K562 (cell line): ENCODE measurements around the gene SLC20A1. TPM values are rescaled to one million over a fixed set of nuclear protein-coding genes. Genes with fewer than 3 reads are reported as not detected.

Experiments
- CC2D1A ChIP-seq: fragments of 450-650 bp; IDR thresholded peaks from 2 replicates; pipeline ENCODE4 v1.6.1; 2017; ENCODE audit warnings: mild to moderate bottlenecking
- DDX20 ChIP-seq: fragments of 450-650 bp; IDR thresholded peaks from 2 replicates; pipeline ENCODE4 v1.6.1; 2016; ENCODE audit warnings: missing genetic modification characterization, low read depth, mild to moderate bottlenecking, missing compliant biosample characterization, moderate library complexity
- HMG20A ChIP-seq: fragments of 450-650 bp; formaldehyde crosslinking; conservative IDR thresholded peaks from 2 replicates; pipeline ENCODE4 v1.4.0; 2020; ENCODE audit warnings: mild to moderate bottlenecking, mixed read lengths
- MEF2D ChIP-seq: conservative IDR thresholded peaks from 2 replicates; pipeline ENCODE4 v1.6.1; 2016; ENCODE audit warnings: low read depth, missing genetic modification characterization, missing compliant biosample characterization
- MTA1 ChIP-seq: fragments of 450-650 bp; IDR thresholded peaks from 2 replicates; pipeline ENCODE4 v1.6.1; 2017; ENCODE audit warnings: borderline replicate concordance
- MTA2 ChIP-seq: fragments of 450-650 bp; IDR thresholded peaks from 2 replicates; pipeline ENCODE4 v1.6.1; 2016; ENCODE audit warnings: low read depth
- MXI1 ChIP-seq: IDR thresholded peaks from 2 replicates; pipeline ENCODE4 v1.6.1; 2011; ENCODE audit warnings: low read depth, mild to moderate bottlenecking, improper control_type of control experiment, low read length
- SNRNP70 ChIP-seq: fragments of 200-400 bp; formaldehyde crosslinking; optimal IDR thresholded peaks from 2 replicates; pipeline ENCODE3; 2017; ENCODE audit warnings: low read depth, low read length
- TCF3 ChIP-seq: sonication (generic); formaldehyde crosslinking; IDR thresholded peaks from 2 replicates; pipeline ENCODE4 v1.4.0; 2020; ENCODE audit warnings: mild to moderate bottlenecking, missing genetic modification reagents
- ZNF24 ChIP-seq: fragments of 450-650 bp; IDR thresholded peaks from 2 replicates; pipeline ENCODE4 v1.6.1; 2016
- ZNF282 ChIP-seq: sonication (generic); formaldehyde crosslinking; IDR thresholded peaks from 2 replicates; pipeline ENCODE4 v1.8.1; 2023; ENCODE audit warnings: missing genetic modification reagents
- ZNF316 ChIP-seq: fragments of 450-650 bp; IDR thresholded peaks from 2 replicates; pipeline ENCODE4 v1.6.1; 2016
- ZNF778 ChIP-seq: fragments of 450-650 bp; formaldehyde crosslinking; IDR thresholded peaks from 2 replicates; pipeline ENCODE4 v1.4.0; 2020; ENCODE audit warnings: mild to moderate bottlenecking, moderate library complexity
- ZNF79 ChIP-seq: fragments of 250-450 bp; sonication (Bioruptor Pico); IDR thresholded peaks from 2 replicates; pipeline ENCODE4 v1.4.0; 2020; ENCODE audit warnings: low read depth, mild to moderate bottlenecking, moderate library complexity
- polyA plus RNA-seq, 8 experiments: library from polyadenylated mRNA; depleted of rRNA in 4 of 8; stranded (reverse) in 5 of 8; unstranded in 3 of 8; fragments of >200 nt; fragmentation: Nextera tagmentation in 2 of 8; fragmentation: Illumina TruSeq in 1 of 8; extraction: Ambion mirVana in 2 of 8; extraction: Trizol in 1 of 8; gene quantifications; 2 replicates each; pipeline versions ENCODE4 v1.2.1 to v1.2.3, GENCODE V29; 2011 to 2014; ENCODE audit warnings: inconsistent platforms in 1 of 8, missing spikeins in 1 of 8
- total RNA-seq, 7 experiments: library from RNA; depleted of rRNA in 6 of 7; stranded (reverse); fragments of >200 nt in 6 of 7; fragmentation: Illumina TruSeq in 2 of 7; extraction: Trizol in 2 of 7; gene quantifications; 2 replicates each; pipeline versions ENCODE4 v1.2.1 to v1.2.3, GENCODE V29; 2011 to 2021; ENCODE audit warnings: low replicate concordance in 1 of 7
- TF ChIP-seq, protein P1 (sequence below), 2 experiments: fragments of 450-650 bp in 1 of 2; sonication (generic) in 1 of 2; formaldehyde crosslinking; conservative IDR thresholded peaks; 2 replicates each; pipeline versions ENCODE4 v1.4.0 to v1.8.1; 2020 to 2022; ENCODE audit warnings: mild to moderate bottlenecking in 1 of 2, missing genetic modification reagents in 1 of 2
- TF ChIP-seq, protein P2 (sequence below): sonication (generic); formaldehyde crosslinking; IDR thresholded peaks from 2 replicates; pipeline ENCODE4 v1.8.1; 2023; ENCODE audit warnings: mild to moderate bottlenecking, missing genetic modification reagents
- TF ChIP-seq, protein P3 (sequence below): fragments of 450-650 bp; IDR thresholded peaks from 2 replicates; pipeline ENCODE4 v1.6.1; 2016
- TF ChIP-seq, protein P4 (sequence below): fragments of 200-800 bp; sonication (Bioruptor generic); IDR thresholded peaks from 2 replicates; pipeline ENCODE4 v1.6.1; 2017; ENCODE audit warnings: missing genetic modification characterization, missing compliant biosample characterization
- TF ChIP-seq, protein P5 (sequence below): fragments of 450-650 bp; IDR thresholded peaks from 2 replicates; pipeline ENCODE4 v1.6.1; 2017; ENCODE audit warnings: antibody characterized with exemption

SLC20A1 gene
- total and polyA plus RNA-seq, 9 of the 15 experiments (the other 6 are each of a cell fraction or from before 2014, with no cell fraction given), result 53.8 to 150 (median 74.7) TPM

DNA sequence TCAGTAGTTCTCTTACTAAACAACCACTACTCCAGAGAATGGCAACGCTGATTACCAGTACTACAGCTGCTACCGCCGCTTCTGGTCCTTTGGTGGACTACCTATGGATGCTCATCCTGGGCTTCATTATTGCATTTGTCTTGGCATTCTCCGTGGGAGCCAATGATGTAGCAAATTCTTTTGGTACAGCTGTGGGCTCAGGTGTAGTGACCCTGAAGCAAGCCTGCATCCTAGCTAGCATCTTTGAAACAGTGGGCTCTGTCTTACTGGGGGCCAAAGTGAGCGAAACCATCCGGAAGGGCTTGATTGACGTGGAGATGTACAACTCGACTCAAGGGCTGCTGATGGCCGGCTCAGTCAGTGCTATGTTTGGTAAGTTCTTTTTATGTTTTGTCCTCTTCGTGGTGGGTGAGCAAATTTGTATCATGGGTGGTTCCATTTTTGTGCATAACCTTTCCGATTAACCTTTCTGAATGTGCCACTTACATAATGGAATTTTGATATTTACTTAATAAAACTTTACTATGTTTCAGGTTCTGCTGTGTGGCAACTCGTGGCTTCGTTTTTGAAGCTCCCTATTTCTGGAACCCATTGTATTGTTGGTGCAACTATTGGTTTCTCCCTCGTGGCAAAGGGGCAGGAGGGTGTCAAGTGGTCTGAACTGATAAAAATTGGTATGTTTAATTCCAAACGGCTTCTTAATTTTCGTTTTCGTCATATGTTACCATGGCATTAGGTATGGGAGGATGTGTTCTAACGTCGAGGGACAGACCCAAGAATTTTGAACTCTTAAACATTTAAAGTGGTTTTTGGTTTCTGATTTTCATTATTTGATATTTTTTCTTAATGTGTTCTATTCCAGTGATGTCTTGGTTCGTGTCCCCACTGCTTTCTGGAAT is 1.3 kb downstream of the SLC20A1 start (continued):
- TF ChIP-seq, protein P1, sequence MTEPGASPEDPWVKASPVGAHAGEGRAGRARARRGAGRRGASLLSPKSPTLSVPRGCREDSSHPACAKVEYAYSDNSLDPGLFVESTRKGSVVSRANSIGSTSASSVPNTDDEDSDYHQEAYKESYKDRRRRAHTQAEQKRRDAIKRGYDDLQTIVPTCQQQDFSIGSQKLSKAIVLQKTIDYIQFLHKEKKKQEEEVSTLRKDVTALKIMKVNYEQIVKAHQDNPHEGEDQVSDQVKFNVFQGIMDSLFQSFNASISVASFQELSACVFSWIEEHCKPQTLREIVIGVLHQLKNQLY (CRISPR knock-in tag; conservative IDR thresholded peaks at IDR 0.05), result no peak
- TF ChIP-seq ZNF282 (CRISPR knock-in tag), result no peak
- TF ChIP-seq, protein P2, sequence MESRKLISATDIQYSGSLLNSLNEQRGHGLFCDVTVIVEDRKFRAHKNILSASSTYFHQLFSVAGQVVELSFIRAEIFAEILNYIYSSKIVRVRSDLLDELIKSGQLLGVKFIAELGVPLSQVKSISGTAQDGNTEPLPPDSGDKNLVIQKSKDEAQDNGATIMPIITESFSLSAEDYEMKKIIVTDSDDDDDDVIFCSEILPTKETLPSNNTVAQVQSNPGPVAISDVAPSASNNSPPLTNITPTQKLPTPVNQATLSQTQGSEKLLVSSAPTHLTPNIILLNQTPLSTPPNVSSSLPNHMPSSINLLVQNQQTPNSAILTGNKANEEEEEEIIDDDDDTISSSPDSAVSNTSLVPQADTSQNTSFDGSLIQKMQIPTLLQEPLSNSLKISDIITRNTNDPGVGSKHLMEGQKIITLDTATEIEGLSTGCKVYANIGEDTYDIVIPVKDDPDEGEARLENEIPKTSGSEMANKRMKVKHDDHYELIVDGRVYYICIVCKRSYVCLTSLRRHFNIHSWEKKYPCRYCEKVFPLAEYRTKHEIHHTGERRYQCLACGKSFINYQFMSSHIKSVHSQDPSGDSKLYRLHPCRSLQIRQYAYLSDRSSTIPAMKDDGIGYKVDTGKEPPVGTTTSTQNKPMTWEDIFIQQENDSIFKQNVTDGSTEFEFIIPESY, result no peak
- TF ChIP-seq CC2D1A, result no peak
- TF ChIP-seq MTA2, result no peak
- TF ChIP-seq ZNF24, result no peak; the same call in 1 of the 2 replicates
- TF ChIP-seq SNRNP70, result no peak
- TF ChIP-seq, protein P3, sequence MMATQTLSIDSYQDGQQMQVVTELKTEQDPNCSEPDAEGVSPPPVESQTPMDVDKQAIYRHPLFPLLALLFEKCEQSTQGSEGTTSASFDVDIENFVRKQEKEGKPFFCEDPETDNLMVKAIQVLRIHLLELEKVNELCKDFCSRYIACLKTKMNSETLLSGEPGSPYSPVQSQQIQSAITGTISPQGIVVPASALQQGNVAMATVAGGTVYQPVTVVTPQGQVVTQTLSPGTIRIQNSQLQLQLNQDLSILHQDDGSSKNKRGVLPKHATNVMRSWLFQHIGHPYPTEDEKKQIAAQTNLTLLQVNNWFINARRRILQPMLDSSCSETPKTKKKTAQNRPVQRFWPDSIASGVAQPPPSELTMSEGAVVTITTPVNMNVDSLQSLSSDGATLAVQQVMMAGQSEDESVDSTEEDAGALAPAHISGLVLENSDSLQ, result peak; percentile 94
- no peak for TF ChIP-seq HMG20A (CRISPR knock-in tag)
- TF ChIP-seq MEF2D (tag), result no peak
- TF ChIP-seq, protein P4, sequence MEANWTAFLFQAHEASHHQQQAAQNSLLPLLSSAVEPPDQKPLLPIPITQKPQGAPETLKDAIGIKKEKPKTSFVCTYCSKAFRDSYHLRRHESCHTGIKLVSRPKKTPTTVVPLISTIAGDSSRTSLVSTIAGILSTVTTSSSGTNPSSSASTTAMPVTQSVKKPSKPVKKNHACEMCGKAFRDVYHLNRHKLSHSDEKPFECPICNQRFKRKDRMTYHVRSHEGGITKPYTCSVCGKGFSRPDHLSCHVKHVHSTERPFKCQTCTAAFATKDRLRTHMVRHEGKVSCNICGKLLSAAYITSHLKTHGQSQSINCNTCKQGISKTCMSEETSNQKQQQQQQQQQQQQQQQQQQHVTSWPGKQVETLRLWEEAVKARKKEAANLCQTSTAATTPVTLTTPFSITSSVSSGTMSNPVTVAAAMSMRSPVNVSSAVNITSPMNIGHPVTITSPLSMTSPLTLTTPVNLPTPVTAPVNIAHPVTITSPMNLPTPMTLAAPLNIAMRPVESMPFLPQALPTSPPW, result no peak
- TF ChIP-seq DDX20 (tag), result no peak
- no peak for TF ChIP-seq TCF3 (CRISPR knock-in tag)
- TF ChIP-seq ZNF778 (CRISPR knock-in tag), result no peak
- TF ChIP-seq ZNF316, result no peak
- TF ChIP-seq, protein P5, sequence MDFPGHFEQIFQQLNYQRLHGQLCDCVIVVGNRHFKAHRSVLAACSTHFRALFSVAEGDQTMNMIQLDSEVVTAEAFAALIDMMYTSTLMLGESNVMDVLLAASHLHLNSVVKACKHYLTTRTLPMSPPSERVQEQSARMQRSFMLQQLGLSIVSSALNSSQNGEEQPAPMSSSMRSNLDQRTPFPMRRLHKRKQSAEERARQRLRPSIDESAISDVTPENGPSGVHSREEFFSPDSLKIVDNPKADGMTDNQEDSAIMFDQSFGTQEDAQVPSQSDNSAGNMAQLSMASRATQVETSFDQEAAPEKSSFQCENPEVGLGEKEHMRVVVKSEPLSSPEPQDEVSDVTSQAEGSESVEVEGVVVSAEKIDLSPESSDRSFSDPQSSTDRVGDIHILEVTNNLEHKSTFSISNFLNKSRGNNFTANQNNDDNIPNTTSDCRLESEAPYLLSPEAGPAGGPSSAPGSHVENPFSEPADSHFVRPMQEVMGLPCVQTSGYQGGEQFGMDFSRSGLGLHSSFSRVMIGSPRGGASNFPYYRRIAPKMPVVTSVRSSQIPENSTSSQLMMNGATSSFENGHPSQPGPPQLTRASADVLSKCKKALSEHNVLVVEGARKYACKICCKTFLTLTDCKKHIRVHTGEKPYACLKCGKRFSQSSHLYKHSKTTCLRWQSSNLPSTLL, result no peak
- no peak for TF ChIP-seq MTA1
- TF ChIP-seq ZNF79 (CRISPR knock-in tag), result no peak
- TF ChIP-seq MXI1, result no peak
